H9 (cell line): ENCODE measurements around the gene SLC1A7. TPM values are rescaled to one million over a fixed set of nuclear protein-coding genes. Genes with fewer than 3 reads are reported as not detected.

ENCODE experiments used
- DNase-seq: peaks from one replicate; pipeline ENCODE4 v3.0.0-alpha.2; 2017
- H2AFZ ChIP-seq: one replicate; pipeline ENCODE4 v1.6.1; 2013; ENCODE audit warnings: mild to moderate bottlenecking, low read length, control low read depth, moderate library complexity
- H2AK5ac ChIP-seq: 2 replicates; pipeline ENCODE4 v1.6.1; 2013; ENCODE audit warnings: low read length, control low read depth, mixed read lengths; ENCODE audit not compliant: insufficient read length
- H2BK120ac ChIP-seq: one replicate; pipeline ENCODE4 v1.6.1; 2013; ENCODE audit warnings: low read depth, mild to moderate bottlenecking, low read length, control low read depth, inconsistent platforms; ENCODE audit not compliant: poor library complexity, severe bottlenecking
- H2BK12ac ChIP-seq: 2 replicates; pipeline ENCODE4 v1.6.1; 2013; ENCODE audit warnings: low read length, control low read depth, mixed read lengths, low read depth; ENCODE audit not compliant: insufficient read length
- H2BK15ac ChIP-seq: 2 replicates; pipeline ENCODE4 v1.6.1; 2013; ENCODE audit warnings: low read depth, low read length, control low read depth
- H2BK20ac ChIP-seq: one replicate; pipeline ENCODE4 v1.6.1; 2013; ENCODE audit warnings: low read depth, mild to moderate bottlenecking, low read length, control low read depth, inconsistent platforms; ENCODE audit not compliant: poor library complexity, severe bottlenecking
- H2BK5ac ChIP-seq: 2 replicates; pipeline ENCODE4 v1.6.1; 2013; ENCODE audit warnings: low read length, control low read depth, mixed read lengths; ENCODE audit not compliant: insufficient read length
- H3K14ac ChIP-seq: 2 replicates; pipeline ENCODE4 v1.6.1; 2013; ENCODE audit warnings: low read length, control low read depth; ENCODE audit not compliant: insufficient read depth
- H3K18ac ChIP-seq: 2 replicates; pipeline ENCODE4 v1.6.1; 2013; ENCODE audit warnings: low read depth, mild to moderate bottlenecking, mixed read lengths, low read length, control low read depth; ENCODE audit not compliant: insufficient read length
- H3K23ac ChIP-seq: 2 replicates; pipeline ENCODE4 v1.6.1; 2013; ENCODE audit warnings: low read length, control low read depth, mixed read lengths, low read depth; ENCODE audit not compliant: insufficient read length
- H3K23me2 ChIP-seq: 2 replicates; pipeline ENCODE4 v1.6.1; 2013; ENCODE audit warnings: low read depth, mild to moderate bottlenecking, mixed read lengths, low read length, control low read depth; ENCODE audit not compliant: insufficient read length, poor library complexity, severe bottlenecking
- H3K27ac ChIP-seq: 2 replicates; pipeline ENCODE4 v1.5.1; 2013; ENCODE audit warnings: low read length, control low read depth, mixed read lengths, low read depth; ENCODE audit not compliant: insufficient read length
- H3K27me3 ChIP-seq: 2 replicates; pipeline ENCODE4 v1.6.1; 2013; ENCODE audit warnings: low read length, control low read depth, inconsistent platforms; ENCODE audit not compliant: insufficient read depth
- H3K4ac ChIP-seq: 2 replicates; pipeline ENCODE4 v1.6.1; 2013; ENCODE audit warnings: low read depth, mild to moderate bottlenecking, control low read depth, inconsistent platforms, low read length, moderate library complexity
- H3K4me1 ChIP-seq: 2 replicates; pipeline ENCODE4 v1.6.1; 2013; ENCODE audit warnings: low read length, control low read depth, inconsistent platforms; ENCODE audit not compliant: insufficient read depth
- H3K4me2 ChIP-seq: 2 replicates; pipeline ENCODE4 v1.6.1; 2013; ENCODE audit warnings: low read length, control low read depth, mixed read lengths; ENCODE audit not compliant: insufficient read length, insufficient read depth
- H3K56ac ChIP-seq: 2 replicates; pipeline ENCODE4 v1.6.1; 2013; ENCODE audit warnings: low read depth, mild to moderate bottlenecking, mixed read lengths, low read length, control low read depth; ENCODE audit not compliant: insufficient read length
- H3K79me1 ChIP-seq: 2 replicates; pipeline ENCODE4 v1.6.1; 2013; ENCODE audit warnings: low read depth, mild to moderate bottlenecking, moderate library complexity, low read length, control low read depth, inconsistent platforms; ENCODE audit not compliant: insufficient read depth, poor library complexity, severe bottlenecking
- H3K79me2 ChIP-seq: 2 replicates; pipeline ENCODE4 v1.6.1; 2013; ENCODE audit warnings: low read length, control low read depth, inconsistent platforms; ENCODE audit not compliant: insufficient read depth
- H3K9ac ChIP-seq: 2 replicates; pipeline ENCODE4 v1.6.1; 2013; ENCODE audit warnings: low read length, control low read depth, mixed read lengths; ENCODE audit not compliant: insufficient read length; ENCODE audit errors: extremely low read depth
- H3K9me3 ChIP-seq: one replicate; pipeline ENCODE4 v1.6.1; 2013; ENCODE audit warnings: low read depth, low read length, inconsistent platforms; ENCODE audit not compliant: control insufficient read depth
- H3T11ph ChIP-seq: one replicate; pipeline ENCODE4 v1.6.1; 2013; ENCODE audit warnings: mild to moderate bottlenecking, low read length, control low read depth, inconsistent platforms
- H4K20me1 ChIP-seq: one replicate; pipeline ENCODE4 v1.6.1; 2013; ENCODE audit not compliant: control insufficient read depth, insufficient read length, insufficient read depth
- H4K5ac ChIP-seq: 2 replicates; pipeline ENCODE4 v1.6.1; 2013; ENCODE audit warnings: low read depth, mild to moderate bottlenecking, mixed read lengths, low read length, control low read depth; ENCODE audit not compliant: insufficient read length
- H4K8ac ChIP-seq: replicated peaks from 2 replicates; pipeline ENCODE4 v1.6.1; 2013; ENCODE audit warnings: low read length, control low read depth, mixed read lengths, low read depth; ENCODE audit not compliant: insufficient read length
- H4K91ac ChIP-seq: 2 replicates; pipeline ENCODE4 v1.6.1; 2013; ENCODE audit warnings: low read depth, mild to moderate bottlenecking, moderate library complexity, mixed read lengths, low read length, control low read depth; ENCODE audit not compliant: insufficient read length
- H3K27ac Mint-ChIP-seq, 3 experiments: 2 replicates in 2 of 3; 3 replicates in 1 of 3; pipeline ENCODE4 v1.8.0; 2020 to 2021; ENCODE audit warnings: mixed read lengths in 3 of 3, mild to moderate bottlenecking in 1 of 3, moderate library complexity in 1 of 3
- H3K27me3 Mint-ChIP-seq: 2 replicates; pipeline ENCODE4 v1.8.0; 2021; ENCODE audit warnings: low read depth, mild to moderate bottlenecking, moderate library complexity, mixed read lengths
- H3K36me3 Mint-ChIP-seq, 3 experiments: 2 replicates in 2 of 3; 3 replicates in 1 of 3; pipeline ENCODE4 v1.8.0; 2020 to 2021; ENCODE audit warnings: low read depth in 3 of 3, mixed read lengths in 3 of 3; ENCODE audit not compliant: insufficient read depth in 1 of 3
- H3K4me1 Mint-ChIP-seq, 2 experiments: 2 replicates each; pipeline ENCODE4 v1.8.0; 2020; ENCODE audit warnings: mixed read lengths in 2 of 2
- H3K4me3 Mint-ChIP-seq, 2 experiments: 2 replicates in 1 of 2; 3 replicates in 1 of 2; pipeline ENCODE4 v1.8.0; 2020 to 2021; ENCODE audit warnings: mild to moderate bottlenecking in 2 of 2, mixed read lengths in 2 of 2, moderate library complexity in 1 of 2
- H3K9me3 Mint-ChIP-seq, 2 experiments: 2 replicates in 1 of 2; 3 replicates in 1 of 2; pipeline ENCODE4 v1.8.0; 2020; ENCODE audit warnings: mild to moderate bottlenecking in 2 of 2, mixed read lengths in 2 of 2, moderate library complexity in 1 of 2
- WGBS: extraction: QIAGEN DNeasy Blood & Tissue Kit; methylation state at CpG from one replicate; pipeline ENCODE4 v1.1.7; 2013; ENCODE audit warnings: missing lambda C conversion rate, low lambda C conversion rate, mixed read lengths; ENCODE audit not compliant: insufficient read length; ENCODE audit errors: extremely low coverage; 5-methylcytosine and 5-hydroxymethylcytosine counted together
- total RNA-seq: library from RNA; stranded (reverse); gene quantifications from 2 replicates; pipeline ENCODE4 v1.2.1, GENCODE V29; 2021
- TF ChIP-seq, protein P1 (sequence below): fragments of 200-600 bp; sonication (generic); conservative IDR thresholded peaks from 3 replicates; pipeline ENCODE4 v1.8.0; 2021; ENCODE audit warnings: antibody characterized with exemption, mild to moderate bottlenecking

Gene SLC1A7
- total RNA-seq, 1 experiment from 2014 or later = not detected

DNA sequence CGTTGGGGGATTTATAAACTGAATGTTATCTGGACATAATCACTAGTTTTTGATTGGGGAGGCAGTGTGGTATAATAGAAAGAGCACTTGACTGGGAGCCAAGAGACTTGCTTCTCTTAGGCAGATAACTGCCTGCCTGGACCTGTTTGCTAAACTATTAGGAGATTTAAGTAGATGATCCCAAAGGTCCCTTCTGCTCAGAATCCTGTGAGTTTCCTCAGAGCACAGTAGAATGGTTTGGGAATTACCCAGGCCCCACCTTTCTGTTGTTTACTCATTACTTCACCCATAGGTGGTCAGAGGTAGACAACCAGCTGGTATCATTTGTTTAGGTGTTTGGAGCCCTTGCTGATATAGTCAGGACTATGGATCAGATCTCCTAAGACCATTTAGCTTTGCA lies 90.8 kb downstream of the SLC1A7 start:
- Mint-ChIP-seq H3K27me3 (no peaks in the 10 kb centered on the region; the same call in 1 of the 2 replicates), H3K4me1 (peaks cover 26 to 39% of the 10 kb centered on the region in 2 experiments), H3K9me3 (no peaks in the 10 kb centered on the region), H3K4me3 (no peak overlapping the region), H3K36me3 (no peaks in the 10 kb centered on the region; a peak in 1 of 7 replicates), H3K27ac (no peak overlapping the region)
- no peaks in the 10 kb centered on the region for H3K9me3 ChIP-seq
- H3K4ac ChIP-seq = no peak overlapping the region
- TF ChIP-seq, protein P1, sequence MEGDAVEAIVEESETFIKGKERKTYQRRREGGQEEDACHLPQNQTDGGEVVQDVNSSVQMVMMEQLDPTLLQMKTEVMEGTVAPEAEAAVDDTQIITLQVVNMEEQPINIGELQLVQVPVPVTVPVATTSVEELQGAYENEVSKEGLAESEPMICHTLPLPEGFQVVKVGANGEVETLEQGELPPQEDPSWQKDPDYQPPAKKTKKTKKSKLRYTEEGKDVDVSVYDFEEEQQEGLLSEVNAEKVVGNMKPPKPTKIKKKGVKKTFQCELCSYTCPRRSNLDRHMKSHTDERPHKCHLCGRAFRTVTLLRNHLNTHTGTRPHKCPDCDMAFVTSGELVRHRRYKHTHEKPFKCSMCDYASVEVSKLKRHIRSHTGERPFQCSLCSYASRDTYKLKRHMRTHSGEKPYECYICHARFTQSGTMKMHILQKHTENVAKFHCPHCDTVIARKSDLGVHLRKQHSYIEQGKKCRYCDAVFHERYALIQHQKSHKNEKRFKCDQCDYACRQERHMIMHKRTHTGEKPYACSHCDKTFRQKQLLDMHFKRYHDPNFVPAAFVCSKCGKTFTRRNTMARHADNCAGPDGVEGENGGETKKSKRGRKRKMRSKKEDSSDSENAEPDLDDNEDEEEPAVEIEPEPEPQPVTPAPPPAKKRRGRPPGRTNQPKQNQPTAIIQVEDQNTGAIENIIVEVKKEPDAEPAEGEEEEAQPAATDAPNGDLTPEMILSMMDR = no peak
- WGBS = no CpG with 5 or more reads among the region's 1 CpG
- H3K27ac ChIP-seq = no peak overlapping the region
- no peak overlapping the region for H3T11ph ChIP-seq
- no peak overlapping the region for H4K8ac ChIP-seq
- H3K9ac ChIP-seq = no peak overlapping the region
- no peak overlapping the region for H2BK5ac ChIP-seq
- H2BK12ac ChIP-seq = no peak overlapping the region
- no peak overlapping the region for H2BK15ac ChIP-seq
- H3K23ac ChIP-seq = no peak overlapping the region
- no peaks in the 10 kb centered on the region for H3K79me2 ChIP-seq
- no peak overlapping the region for H2AK5ac ChIP-seq
- H3K23me2 ChIP-seq = no peaks in the 10 kb centered on the region
- H3K4me2 ChIP-seq = no peak overlapping the region
- H3K18ac ChIP-seq = no peak overlapping the region
- H4K91ac ChIP-seq = no peak overlapping the region
- H2BK120ac ChIP-seq = no peak overlapping the region
- H3K27me3 ChIP-seq = no peaks in the 10 kb centered on the region
- H3K4me1 ChIP-seq = peaks cover 4% of the 10 kb centered on the region
- no peaks in the 10 kb centered on the region for H3K79me1 ChIP-seq
- no peak for DNase-seq
- H3K56ac ChIP-seq = no peak overlapping the region
- H2BK20ac ChIP-seq = no peak overlapping the region
- H4K5ac ChIP-seq = no peak overlapping the region
- H4K20me1 ChIP-seq = no peaks in the 10 kb centered on the region
- H2AFZ ChIP-seq = no peak overlapping the region
- H3K14ac ChIP-seq = no peak overlapping the region
